ENCODE results near the gene ICA1.
"Not testable (repeated sequence)": the region's sequence is repeated elsewhere in the genome, so short reads cannot be mapped to it uniquely, and the experiment has no call there.

Gene ICA1

GRCh38 chr7:8260871-8261694, 884 bp downstream of the ICA1 start:
- no peak for DNase-seq

GRCh38 chr7:8259586-8260222, 2.3 kb downstream of the ICA1 start:
- DNase-seq: no peak

- DNase-seq: no peak
Measured at GRCh38 chr7:8258734-8259133, 3.2 kb downstream of the ICA1 start.

GRCh38 chr7:8258166-8258565, 3.8 kb downstream of the ICA1 start:
- DNase-seq: no peak

GRCh38 chr7:8255680-8256655, 6.0 kb downstream of the ICA1 start:
- no peak for DNase-seq

- DNase-seq: no peak
Measured at GRCh38 chr7:8254667-8255066, 7.3 kb downstream of the ICA1 start.

GRCh38 chr7:8254215-8254614, 7.8 kb downstream of the ICA1 start:
- no peak for DNase-seq

GRCh38 chr7:8251195-8251594, 10.8 kb downstream of the ICA1 start:
- DNase-seq: no peak

- DNase-seq: no peak
Measured at GRCh38 chr7:8250547-8250946, 11.4 kb downstream of the ICA1 start.

GRCh38 chr7:8249121-8249520, 12.8 kb downstream of the ICA1 start:
- no peak for DNase-seq

GRCh38 chr7:8246020-8246419, 15.9 kb downstream of the ICA1 start:
- no peak for DNase-seq

GRCh38 chr7:8245032-8245431, 16.9 kb downstream of the ICA1 start:
- not testable (repeated sequence) for DNase-seq

GRCh38 chr7:8243059-8243458, 18.9 kb downstream of the ICA1 start:
- not testable (repeated sequence) for DNase-seq

- not testable (repeated sequence) for DNase-seq
Measured at GRCh38 chr7:8239702-8240362, 22.1 kb downstream of the ICA1 start.

GRCh38 chr7:8236780-8237407, 25.1 kb downstream of the ICA1 start:
- no peak for DNase-seq

GRCh38 chr7:8232999-8233847, 28.7 kb downstream of the ICA1 start:
- DNase-seq: no peak

- no peak for DNase-seq
Measured at GRCh38 chr7:8229927-8230326, 32.0 kb downstream of the ICA1 start.

- DNase-seq: no peak
Measured at GRCh38 chr7:8228766-8229674, 32.9 kb downstream of the ICA1 start.

GRCh38 chr7:8228068-8228467, 33.9 kb downstream of the ICA1 start:
- DNase-seq: no peak

GRCh38 chr7:8227261-8227660, 34.7 kb downstream of the ICA1 start:
- DNase-seq: no peak
